OCI-LY7 (cell line): ENCODE results near the gene HHIPL2. TPM values are rescaled to one million over a fixed set of nuclear protein-coding genes. Genes with fewer than 3 reads are reported as not detected.

Experiments
- BruUV-seq: library from RNA; stranded (reverse); fragments of 400-500 nt; replicated peaks from 2 replicates; lab custom pipeline; 2021; lab: Mats Ljungman, UMichigan
- CTCF ChIA-PET: fragments of 300-600 bp; sonication (Branson Sonifier 250); formaldehyde crosslinking; loops from one replicate; lab custom pipeline; 2022; ENCODE audit warnings: antibody characterized with exemption; ENCODE audit not compliant: unreplicated experiment; lab: Charles Lee
- POLR2A ChIA-PET: fragments of 300-600 bp; sonication (Branson Sonifier 250); formaldehyde crosslinking; loops from one replicate; lab custom pipeline; 2022; ENCODE audit warnings: antibody characterized with exemption; lab: Charles Lee
- DNase-seq: peaks from one replicate; pipeline ENCODE4 v3.0.0-alpha.2; 2015; ENCODE audit warnings: low spot score
- H2AFZ ChIP-seq: fragments of 200-600 bp; sonication (generic), shearing (Covaris generic); 2 replicates; pipeline ENCODE4 v1.6.1; 2014; ENCODE audit warnings: mild to moderate bottlenecking, antibody characterized with exemption, low read length, moderate library complexity
- H3K27ac ChIP-seq: fragments of 200-600 bp; sonication (generic); 2 replicates; pipeline ENCODE4 v1.5.1; 2014; ENCODE audit warnings: mixed run types, low read depth, mild to moderate bottlenecking, moderate library complexity, low read length, inconsistent platforms; ENCODE audit not compliant: poor library complexity, severe bottlenecking
- H3K36me3 ChIP-seq: fragments of 200-600 bp; sonication (generic); 2 replicates; pipeline ENCODE4 v1.6.1; 2014; ENCODE audit warnings: mild to moderate bottlenecking, antibody characterized with exemption, low read length, moderate library complexity, mixed read lengths; ENCODE audit not compliant: insufficient read depth
- H3K4me1 ChIP-seq: fragments of 200-600 bp; sonication (generic); 2 replicates; pipeline ENCODE4 v1.5.1; 2014; ENCODE audit warnings: mild to moderate bottlenecking, low read length; ENCODE audit not compliant: insufficient read depth, poor library complexity, severe bottlenecking
- H3K4me2 ChIP-seq: fragments of 200-600 bp; sonication (generic); 2 replicates; pipeline ENCODE4 v1.6.1; 2014; ENCODE audit warnings: mild to moderate bottlenecking, low read length
- H3K4me3 ChIP-seq: fragments of 200-600 bp; sonication (generic); 2 replicates; pipeline ENCODE4 v1.5.1; 2014; ENCODE audit warnings: mild to moderate bottlenecking, low read depth, low read length; ENCODE audit not compliant: poor library complexity, severe bottlenecking
- H3K79me2 ChIP-seq: fragments of 200-600 bp; sonication (generic); 2 replicates; pipeline ENCODE4 v1.6.1; 2016; ENCODE audit warnings: low read depth, mild to moderate bottlenecking, low read length, moderate library complexity, mixed read lengths; ENCODE audit not compliant: insufficient read depth
- H3K9me2 ChIP-seq: fragments of 200-600 bp; sonication (generic); 2 replicates; pipeline ENCODE4 v1.6.1; 2016; ENCODE audit warnings: mild to moderate bottlenecking, low read length, mixed read lengths; ENCODE audit not compliant: insufficient read depth
- H3K9me3 ChIP-seq: fragments of 200-600 bp; sonication (generic); 2 replicates; pipeline ENCODE4 v1.6.1; 2014; ENCODE audit warnings: mild to moderate bottlenecking, mixed run types, low read length, mixed read lengths
- H4K20me1 ChIP-seq: fragments of 200-600 bp; sonication (generic); 2 replicates; pipeline ENCODE4 v1.6.1; 2014; ENCODE audit warnings: mild to moderate bottlenecking, antibody characterized with exemption, low read length, moderate library complexity, mixed read lengths; ENCODE audit not compliant: insufficient read depth
- EZH2phosphoT487 ChIP-seq: fragments of 200-600 bp; sonication (generic); IDR thresholded peaks from 2 replicates; pipeline ENCODE4 v1.6.1; 2018; ENCODE audit warnings: low read depth, borderline replicate concordance, mild to moderate bottlenecking, mixed run types, antibody characterized with exemption, low read length, moderate library complexity, mixed read lengths
- intact Hi-C: fragments of 100-400 bp; cut with micrococcal nuclease; formaldehyde crosslinking; loops from one replicate; pipeline ENCODE4 v1.10.0; 2022; ENCODE audit not compliant: unreplicated experiment
- total RNA-seq, 2 experiments: library from RNA; depleted of rRNA in 1 of 2; stranded (reverse); fragments of >200 nt in 1 of 2; shearing (Covaris generic) in 1 of 2; gene quantifications; 2 replicates each; pipeline ENCODE4 v1.2.3, GENCODE V29; 2014 to 2022
- TF ChIP-seq, protein P1 (sequence below): fragments of 200-600 bp; sonication (generic); conservative IDR thresholded peaks from 2 replicates; pipeline ENCODE4 v1.5.1; 2014; ENCODE audit warnings: mild to moderate bottlenecking, antibody characterized with exemption, low read length, moderate library complexity, mixed read lengths

HHIPL2 gene
- total RNA-seq, 2 experiments from 2014 or later: 0.92 TPM; not detected in 1

DNA sequence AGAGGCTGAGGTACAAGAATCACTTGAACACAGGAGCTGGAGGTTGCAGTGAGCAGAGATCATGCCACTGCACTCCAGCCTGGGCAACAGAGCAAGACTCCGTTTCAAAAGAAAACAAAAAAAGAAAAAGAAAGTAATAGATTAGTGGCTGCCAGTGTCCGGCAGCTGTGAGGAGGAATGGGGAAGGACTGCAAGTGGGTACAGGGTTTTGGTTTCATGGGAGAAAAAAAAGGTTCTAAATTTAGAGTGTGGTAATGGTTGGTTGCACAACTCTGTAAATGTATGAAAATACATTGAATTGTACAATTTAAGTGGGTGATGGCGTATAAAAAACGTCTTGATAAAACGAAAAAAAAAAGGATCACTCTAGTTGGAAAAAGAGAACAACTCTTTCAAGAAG is 35.2 kb upstream of the HHIPL2 start:
- POLR2A ChIA-PET: no interaction called here
- H3K36me3 ChIP-seq: peaks cover 94% of the 10 kb centered on the region
- TF ChIP-seq, protein P1, sequence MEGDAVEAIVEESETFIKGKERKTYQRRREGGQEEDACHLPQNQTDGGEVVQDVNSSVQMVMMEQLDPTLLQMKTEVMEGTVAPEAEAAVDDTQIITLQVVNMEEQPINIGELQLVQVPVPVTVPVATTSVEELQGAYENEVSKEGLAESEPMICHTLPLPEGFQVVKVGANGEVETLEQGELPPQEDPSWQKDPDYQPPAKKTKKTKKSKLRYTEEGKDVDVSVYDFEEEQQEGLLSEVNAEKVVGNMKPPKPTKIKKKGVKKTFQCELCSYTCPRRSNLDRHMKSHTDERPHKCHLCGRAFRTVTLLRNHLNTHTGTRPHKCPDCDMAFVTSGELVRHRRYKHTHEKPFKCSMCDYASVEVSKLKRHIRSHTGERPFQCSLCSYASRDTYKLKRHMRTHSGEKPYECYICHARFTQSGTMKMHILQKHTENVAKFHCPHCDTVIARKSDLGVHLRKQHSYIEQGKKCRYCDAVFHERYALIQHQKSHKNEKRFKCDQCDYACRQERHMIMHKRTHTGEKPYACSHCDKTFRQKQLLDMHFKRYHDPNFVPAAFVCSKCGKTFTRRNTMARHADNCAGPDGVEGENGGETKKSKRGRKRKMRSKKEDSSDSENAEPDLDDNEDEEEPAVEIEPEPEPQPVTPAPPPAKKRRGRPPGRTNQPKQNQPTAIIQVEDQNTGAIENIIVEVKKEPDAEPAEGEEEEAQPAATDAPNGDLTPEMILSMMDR: no peak
- TF ChIP-seq EZH2phosphoT487: no peak
- H3K4me3 ChIP-seq: no peak overlapping the region
- no peaks in the 10 kb centered on the region for H3K9me3 ChIP-seq
- no peaks in the 10 kb centered on the region for H4K20me1 ChIP-seq
- DNase-seq: peak; percentile 8
- H3K27ac ChIP-seq: no peak overlapping the region
- no TSS peak for BruUV-seq
- peaks cover 13% of the 10 kb centered on the region for H3K4me1 ChIP-seq
- no peaks in the 10 kb centered on the region for H3K9me2 ChIP-seq
- CTCF ChIA-PET: no interaction called here
- H3K4me2 ChIP-seq: 0 out of 2 replicates have a peak overlapping the region, but pooled peaks have one; percentile 7
- intact Hi-C loops: no loop called here
- H2AFZ ChIP-seq: no peak overlapping the region
- peaks cover 15% of the 10 kb centered on the region; the same call in 1 of the 2 replicates for H3K79me2 ChIP-seq

DNA sequence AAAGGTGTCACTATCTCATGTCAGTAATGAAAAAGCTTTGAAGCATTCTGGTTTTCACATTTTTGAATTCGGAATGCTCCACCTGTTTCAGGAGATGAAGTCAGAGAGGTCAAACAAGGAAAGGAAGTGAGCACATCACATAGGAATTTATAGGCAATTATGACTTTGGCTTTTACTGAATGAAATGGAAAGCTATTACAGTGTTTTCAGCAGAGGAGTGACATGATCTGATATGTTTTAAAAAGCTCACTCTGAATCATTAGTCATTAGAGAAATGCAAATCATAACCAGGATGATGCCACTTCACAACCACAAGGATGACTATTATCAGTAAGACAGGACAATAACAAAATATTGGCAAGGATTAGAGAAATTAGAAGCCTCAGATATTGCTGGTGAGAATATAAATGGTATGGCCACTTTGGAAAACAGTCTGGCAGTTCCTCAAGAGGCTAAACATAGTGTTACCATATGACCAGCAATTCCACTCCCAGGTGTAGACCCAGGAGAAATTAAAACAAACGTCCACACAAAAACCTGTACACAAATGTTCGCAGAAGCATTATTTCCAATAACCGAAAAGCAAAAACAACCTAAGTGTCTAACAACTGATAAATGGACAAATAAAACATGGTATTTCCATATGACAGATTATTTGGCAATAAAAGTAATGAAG is 34.3 kb upstream of the HHIPL2 start:
- CTCF ChIA-PET: no interaction called here

More for the DNA sequence above, 34.3 kb upstream of the HHIPL2 start:
- Histone ChIP-seq H3K36me3 (peaks cover 94% of the 10 kb centered on the region), H2AFZ (no peak overlapping the region), H3K9me3 (no peaks in the 10 kb centered on the region), H3K4me1 (peaks cover 13% of the 10 kb centered on the region), H3K4me2 (no peak overlapping the region), H3K9me2 (no peaks in the 10 kb centered on the region), H4K20me1 (no peaks in the 10 kb centered on the region), H3K4me3 (no peak overlapping the region), H3K27ac (no peak overlapping the region), H3K79me2 (peaks cover 14% of the 10 kb centered on the region; the same call in 1 of the 2 replicates)
- BruUV-seq: no TSS peak
- TF ChIP-seq EZH2phosphoT487: no peak
- TF ChIP-seq, protein P1: no peak
- intact Hi-C loops: no loop called here
- POLR2A ChIA-PET: interaction anchor here (1.2 kb wide), 1 partner anchor 9 kb away, joined by 3 read pairs; no protein-coding TSS in a partner anchor
- DNase-seq: no peak
